K562 (cell line): ENCODE results near the gene FRMD4A. TPM values are rescaled to one million over a fixed set of nuclear protein-coding genes. Genes with fewer than 3 reads are reported as not detected.

Experiments used
- CHD1 ChIP-seq: fragments of 200-600 bp; sonication (generic); IDR thresholded peaks from one replicate; pipeline ENCODE4 v1.6.1; 2012; ENCODE audit warnings: mild to moderate bottlenecking, moderate library complexity, low read length, inconsistent platforms
- JUND ChIP-seq, 2 experiments: IDR thresholded peaks; 2 replicates in 1 of 2; 3 replicates in 1 of 2; pipeline ENCODE4 v1.6.1; 2011; ENCODE audit warnings: borderline replicate concordance in 2 of 2, low read depth in 2 of 2, low read length in 2 of 2, improper control_type of control experiment in 1 of 2, missing biosample characterization in 1 of 2, missing genetic modification characterization in 1 of 2, missing genetic modification reagents in 1 of 2
- MGA ChIP-seq: fragments of 450-650 bp; IDR thresholded peaks from 2 replicates; pipeline ENCODE4 v1.6.1; 2016; ENCODE audit warnings: mild to moderate bottlenecking, moderate library complexity
- POLR3G ChIP-seq: IDR thresholded peaks from 2 replicates; pipeline ENCODE4 v1.6.1; 2011; ENCODE audit not compliant: insufficient read length, insufficient replicate concordance; ENCODE audit errors: extremely low read depth
- SRSF3 ChIP-seq: fragments of 200-400 bp; formaldehyde crosslinking; IDR thresholded peaks from 2 replicates; pipeline ENCODE4 v1.6.1; 2016; ENCODE audit warnings: mild to moderate bottlenecking, low read length, moderate library complexity; ENCODE audit not compliant: insufficient read depth
- ZNF644 ChIP-seq: fragments of 200-800 bp; sonication (Bioruptor generic); IDR thresholded peaks from 2 replicates; pipeline ENCODE4 v1.6.1; 2016; ENCODE audit warnings: low read depth, missing genetic modification characterization, missing compliant biosample characterization
- polyA plus RNA-seq, 8 experiments: library from polyadenylated mRNA; depleted of rRNA in 4 of 8; stranded (reverse) in 5 of 8; unstranded in 3 of 8; fragments of >200 nt; fragmentation: Nextera tagmentation in 2 of 8; fragmentation: Illumina TruSeq in 1 of 8; extraction: Ambion mirVana in 2 of 8; extraction: Trizol in 1 of 8; gene quantifications; 2 replicates each; pipeline versions ENCODE4 v1.2.1 to v1.2.3, GENCODE V29; 2011 to 2014; ENCODE audit warnings: inconsistent platforms in 1 of 8, missing spikeins in 1 of 8
- total RNA-seq, 7 experiments: library from RNA; depleted of rRNA in 6 of 7; stranded (reverse); fragments of >200 nt in 6 of 7; fragmentation: Illumina TruSeq in 2 of 7; extraction: Trizol in 2 of 7; gene quantifications; 2 replicates each; pipeline versions ENCODE4 v1.2.1 to v1.2.3, GENCODE V29; 2011 to 2021; ENCODE audit warnings: low replicate concordance in 1 of 7
- TF ChIP-seq, protein P1 (sequence below), 3 experiments: fragments of 200-800 bp in 1 of 3; fragments of 250-450 bp in 1 of 3; fragments of 450-650 bp in 1 of 3; sonication (Bioruptor Pico) in 1 of 3; sonication (Bioruptor generic) in 1 of 3; formaldehyde crosslinking in 1 of 3; IDR thresholded peaks; 2 replicates each; pipeline versions ENCODE4 v1.6.1 to v1.8.0; 2016 to 2022; ENCODE audit warnings: mild to moderate bottlenecking in 2 of 3, missing genetic modification characterization in 2 of 3, missing compliant biosample characterization in 1 of 3, moderate library complexity in 1 of 3
- TF ChIP-seq, protein P2 (sequence below): fragments of 450-650 bp; formaldehyde crosslinking; IDR thresholded peaks from 2 replicates; pipeline ENCODE4 v1.4.0; 2020; ENCODE audit warnings: mild to moderate bottlenecking, mixed read lengths

FRMD4A gene
- total and polyA plus RNA-seq, 9 of the 15 experiments (the other 6 are each of a cell fraction or from before 2014, with no cell fraction given): 0.80 to 5.2 (median 3.0) TPM

DNA sequence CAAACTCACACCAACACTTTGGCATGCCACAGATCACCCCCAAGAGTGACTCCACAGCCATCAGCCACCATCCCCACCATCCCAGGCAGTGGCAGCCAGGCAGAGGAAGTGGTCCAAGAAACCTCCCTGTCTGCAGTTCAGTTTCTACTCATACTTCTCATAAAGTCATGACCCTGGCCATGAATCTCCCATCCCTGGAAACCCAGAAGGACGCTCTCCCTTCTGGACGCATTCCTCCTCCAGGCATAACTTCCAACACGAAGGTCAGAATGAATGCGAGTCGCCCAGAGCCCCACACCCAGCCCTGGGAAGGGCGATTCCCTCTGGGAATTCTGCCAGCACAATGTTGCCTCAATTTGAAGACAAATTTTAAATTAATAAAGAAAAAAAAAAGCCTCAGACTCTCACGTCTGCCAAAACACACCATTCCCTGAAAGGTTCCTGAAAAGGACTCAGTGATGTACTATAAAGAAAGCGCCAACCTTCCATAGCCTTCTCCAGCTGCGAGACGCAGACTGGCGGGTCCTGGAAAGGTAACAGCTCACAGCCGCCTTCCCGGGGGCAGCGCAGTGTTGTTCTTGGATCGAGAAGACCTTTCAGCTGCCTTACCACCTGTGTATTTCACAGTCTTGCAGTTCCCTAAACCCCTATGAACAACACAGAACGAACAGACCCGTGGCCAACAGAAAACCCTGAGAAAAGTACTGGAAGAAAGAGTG, 307.6 kb downstream of the FRMD4A start (continued):
- TF ChIP-seq MGA (no peak), JUND (IDR thresholded peaks at IDR 0.05; ENCODE audit: borderline replicate concordance, low read depth, low read length) (no peak), JUND (tag; IDR thresholded peaks at IDR 0.05; ENCODE audit: borderline replicate concordance, low read depth, low read length) (no peak), CHD1 (no peak), POLR3G (no peak), ZNF644 (tag) (no peak), SRSF3 (no peak)
- TF ChIP-seq, protein P1, sequence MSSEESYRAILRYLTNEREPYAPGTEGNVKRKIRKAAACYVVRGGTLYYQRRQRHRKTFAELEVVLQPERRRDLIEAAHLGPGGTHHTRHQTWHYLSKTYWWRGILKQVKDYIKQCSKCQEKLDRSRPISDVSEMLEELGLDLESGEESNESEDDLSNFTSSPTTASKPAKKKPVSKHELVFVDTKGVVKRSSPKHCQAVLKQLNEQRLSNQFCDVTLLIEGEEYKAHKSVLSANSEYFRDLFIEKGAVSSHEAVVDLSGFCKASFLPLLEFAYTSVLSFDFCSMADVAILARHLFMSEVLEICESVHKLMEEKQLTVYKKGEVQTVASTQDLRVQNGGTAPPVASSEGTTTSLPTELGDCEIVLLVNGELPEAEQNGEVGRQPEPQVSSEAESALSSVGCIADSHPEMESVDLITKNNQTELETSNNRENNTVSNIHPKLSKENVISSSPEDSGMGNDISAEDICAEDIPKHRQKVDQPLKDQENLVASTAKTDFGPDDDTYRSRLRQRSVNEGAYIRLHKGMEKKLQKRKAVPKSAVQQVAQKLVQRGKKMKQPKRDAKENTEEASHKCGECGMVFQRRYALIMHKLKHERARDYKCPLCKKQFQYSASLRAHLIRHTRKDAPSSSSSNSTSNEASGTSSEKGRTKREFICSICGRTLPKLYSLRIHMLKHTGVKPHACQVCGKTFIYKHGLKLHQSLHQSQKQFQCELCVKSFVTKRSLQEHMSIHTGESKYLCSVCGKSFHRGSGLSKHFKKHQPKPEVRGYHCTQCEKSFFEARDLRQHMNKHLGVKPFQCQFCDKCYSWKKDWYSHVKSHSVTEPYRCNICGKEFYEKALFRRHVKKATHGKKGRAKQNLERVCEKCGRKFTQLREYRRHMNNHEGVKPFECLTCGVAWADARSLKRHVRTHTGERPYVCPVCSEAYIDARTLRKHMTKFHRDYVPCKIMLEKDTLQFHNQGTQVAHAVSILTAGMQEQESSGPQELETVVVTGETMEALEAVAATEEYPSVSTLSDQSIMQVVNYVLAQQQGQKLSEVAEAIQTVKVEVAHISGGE (CRISPR knock-in tag; IDR thresholded peaks at IDR 0.05): no peak
- TF ChIP-seq, protein P2, sequence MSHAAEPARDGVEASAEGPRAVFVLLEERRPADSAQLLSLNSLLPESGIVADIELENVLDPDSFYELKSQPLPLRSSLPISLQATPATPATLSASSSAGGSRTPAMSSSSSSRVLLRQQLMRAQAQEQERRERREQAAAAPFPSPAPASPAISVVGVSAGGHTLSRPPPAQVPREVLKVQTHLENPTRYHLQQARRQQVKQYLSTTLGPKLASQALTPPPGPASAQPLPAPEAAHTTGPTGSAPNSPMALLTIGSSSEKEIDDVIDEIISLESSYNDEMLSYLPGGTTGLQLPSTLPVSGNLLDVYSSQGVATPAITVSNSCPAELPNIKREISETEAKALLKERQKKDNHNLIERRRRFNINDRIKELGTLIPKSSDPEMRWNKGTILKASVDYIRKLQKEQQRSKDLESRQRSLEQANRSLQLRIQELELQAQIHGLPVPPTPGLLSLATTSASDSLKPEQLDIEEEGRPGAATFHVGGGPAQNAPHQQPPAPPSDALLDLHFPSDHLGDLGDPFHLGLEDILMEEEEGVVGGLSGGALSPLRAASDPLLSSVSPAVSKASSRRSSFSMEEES (CRISPR knock-in tag): no peak
